Parathyroid adenoma (tissue), 2 donors: ENCODE measurements around the gene MOB1B.

Experiments
- H2AFZ ChIP-seq: fragments of 300-600 bp; sonication (generic); one replicate; pipeline ENCODE4 v1.7.0; 2017; ENCODE audit warnings: antibody characterized with exemption, mild to moderate bottlenecking
- H3K27ac ChIP-seq: fragments of 300-600 bp; sonication (generic); one replicate; pipeline ENCODE4 v1.7.0; 2017
- H3K27me3 ChIP-seq: fragments of 300-600 bp; sonication (generic); one replicate; pipeline ENCODE4 v1.7.0; 2017; ENCODE audit warnings: low read length; ENCODE audit not compliant: control insufficient read depth, insufficient read depth
- H3K36me3 ChIP-seq: fragments of 300-600 bp; sonication (generic); one replicate; pipeline ENCODE4 v1.7.0; 2017; ENCODE audit warnings: low read length; ENCODE audit not compliant: control insufficient read depth, insufficient read depth
- H3K4me1 ChIP-seq: fragments of 300-600 bp; sonication (generic); one replicate; pipeline ENCODE4 v1.7.0; 2017; ENCODE audit warnings: control low read depth
- H3K4me2 ChIP-seq: fragments of 300-600 bp; sonication (generic); one replicate; pipeline ENCODE4 v1.7.0; 2017; ENCODE audit warnings: low read length
- H3K4me3 ChIP-seq: fragments of 300-600 bp; sonication (generic); one replicate; pipeline ENCODE4 v1.7.0; 2017; ENCODE audit warnings: low read depth, low read length
- H3K79me2 ChIP-seq: fragments of 300-600 bp; sonication (generic); one replicate; pipeline ENCODE4 v1.7.0; 2017; ENCODE audit warnings: control low read depth
- H3K9ac ChIP-seq: fragments of 300-600 bp; sonication (generic); one replicate; pipeline ENCODE4 v1.7.0; 2017; ENCODE audit warnings: mild to moderate bottlenecking
- H3K9me3 ChIP-seq: fragments of 300-600 bp; sonication (generic); one replicate; pipeline ENCODE4 v1.7.0; 2017; ENCODE audit warnings: low read length; ENCODE audit not compliant: control insufficient read depth
- TF ChIP-seq, protein P1 (sequence below): fragments of 300-600 bp; sonication (generic); IDR thresholded peaks from one replicate; pipeline ENCODE4 v1.7.0; 2017; ENCODE audit warnings: antibody characterized with exemption, mild to moderate bottlenecking
- donor health status: primary hyperparathyroidism.

The MOB1B gene

DNA sequence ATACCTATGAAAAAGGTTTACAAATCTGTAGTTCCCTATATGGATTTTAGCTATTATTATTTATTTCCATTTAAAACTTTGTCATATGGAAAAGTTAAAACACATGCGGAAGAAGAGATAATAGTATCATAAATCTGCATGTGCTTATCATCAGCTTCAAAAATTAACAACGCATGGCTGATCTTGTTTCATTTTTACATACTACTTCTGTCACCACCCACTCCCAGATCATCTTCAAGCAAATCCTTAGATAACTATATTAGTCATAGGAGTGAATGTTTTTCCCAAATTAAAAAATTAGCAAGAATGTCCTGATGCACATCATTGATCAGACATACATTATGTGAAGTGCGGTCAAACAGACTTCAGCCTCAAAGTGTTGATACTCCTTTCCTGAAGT lies 24.6 kb upstream of the MOB1B start:
- TF ChIP-seq, protein P1, sequence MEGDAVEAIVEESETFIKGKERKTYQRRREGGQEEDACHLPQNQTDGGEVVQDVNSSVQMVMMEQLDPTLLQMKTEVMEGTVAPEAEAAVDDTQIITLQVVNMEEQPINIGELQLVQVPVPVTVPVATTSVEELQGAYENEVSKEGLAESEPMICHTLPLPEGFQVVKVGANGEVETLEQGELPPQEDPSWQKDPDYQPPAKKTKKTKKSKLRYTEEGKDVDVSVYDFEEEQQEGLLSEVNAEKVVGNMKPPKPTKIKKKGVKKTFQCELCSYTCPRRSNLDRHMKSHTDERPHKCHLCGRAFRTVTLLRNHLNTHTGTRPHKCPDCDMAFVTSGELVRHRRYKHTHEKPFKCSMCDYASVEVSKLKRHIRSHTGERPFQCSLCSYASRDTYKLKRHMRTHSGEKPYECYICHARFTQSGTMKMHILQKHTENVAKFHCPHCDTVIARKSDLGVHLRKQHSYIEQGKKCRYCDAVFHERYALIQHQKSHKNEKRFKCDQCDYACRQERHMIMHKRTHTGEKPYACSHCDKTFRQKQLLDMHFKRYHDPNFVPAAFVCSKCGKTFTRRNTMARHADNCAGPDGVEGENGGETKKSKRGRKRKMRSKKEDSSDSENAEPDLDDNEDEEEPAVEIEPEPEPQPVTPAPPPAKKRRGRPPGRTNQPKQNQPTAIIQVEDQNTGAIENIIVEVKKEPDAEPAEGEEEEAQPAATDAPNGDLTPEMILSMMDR = no peak
- Histone ChIP-seq H3K9ac (no peak overlapping the region), H3K36me3 (no peaks in the 10 kb centered on the region)

DNA sequence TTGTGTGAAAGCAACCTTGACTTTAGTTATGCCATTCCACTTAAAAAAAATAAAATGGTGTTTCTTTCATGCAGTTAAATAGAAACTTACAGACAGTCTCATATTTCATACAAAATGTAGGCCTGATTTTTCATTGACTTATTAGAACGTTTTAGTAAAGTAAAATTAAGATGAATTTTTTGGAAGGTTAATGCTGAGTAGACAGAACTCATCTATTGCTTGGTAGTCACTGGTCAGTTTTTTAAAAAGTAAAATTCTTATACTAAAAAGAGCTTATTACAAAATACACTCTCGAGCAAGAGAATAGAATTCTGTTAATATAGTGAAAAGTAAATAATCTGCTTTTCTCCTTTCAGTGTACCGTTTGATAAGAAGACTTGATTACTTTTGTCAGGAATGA lies 21.4 kb upstream of the MOB1B start:
- no peaks in the 10 kb centered on the region for H3K36me3 ChIP-seq
- H3K4me1 ChIP-seq = no peaks in the 10 kb centered on the region
- no peak overlapping the region for H2AFZ ChIP-seq
- no peak overlapping the region for H3K27ac ChIP-seq
- H3K9ac ChIP-seq = no peak overlapping the region
- H3K79me2 ChIP-seq = no peaks in the 10 kb centered on the region
- no peaks in the 10 kb centered on the region for H3K9me3 ChIP-seq
- TF ChIP-seq, protein P1 = no peak
- H3K4me2 ChIP-seq = no peak overlapping the region
- H3K4me3 ChIP-seq = no peak overlapping the region
- H3K27me3 ChIP-seq = no peaks in the 10 kb centered on the region

More for the DNA sequence above, 24.6 kb upstream of the MOB1B start:
- H3K79me2 ChIP-seq = no peaks in the 10 kb centered on the region
- H3K27me3 ChIP-seq = no peaks in the 10 kb centered on the region
- no peak overlapping the region for H3K27ac ChIP-seq
- H3K4me2 ChIP-seq = no peak overlapping the region
- no peaks in the 10 kb centered on the region for H3K9me3 ChIP-seq
- H3K4me3 ChIP-seq = no peak overlapping the region
- no peak overlapping the region for H2AFZ ChIP-seq
- no peaks in the 10 kb centered on the region for H3K4me1 ChIP-seq

DNA sequence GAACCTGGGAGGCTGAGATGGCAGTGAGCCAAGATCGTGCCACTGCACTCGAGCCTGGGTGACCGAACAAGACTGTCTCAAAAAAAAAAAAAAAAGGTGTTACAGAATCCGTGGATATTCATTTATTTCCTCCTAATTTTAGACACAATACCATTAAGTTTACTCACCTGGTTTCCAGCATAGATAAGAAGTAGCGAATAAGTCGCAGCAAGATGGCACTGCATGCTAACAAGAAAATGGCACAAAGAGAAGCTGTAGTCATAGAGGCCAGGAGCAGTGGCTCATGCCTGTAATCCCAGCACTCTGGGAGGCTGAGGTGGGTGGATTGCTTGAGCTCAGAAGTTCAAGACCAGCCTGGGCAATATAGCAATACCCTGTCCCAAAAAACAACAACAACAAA lies 17.0 kb upstream of the MOB1B start:
- H3K27ac ChIP-seq = no peak overlapping the region
- H3K79me2 ChIP-seq = no peaks in the 10 kb centered on the region
- no peaks in the 10 kb centered on the region for H3K27me3 ChIP-seq
- H3K4me2 ChIP-seq = no peak overlapping the region
- no peak overlapping the region for H3K4me3 ChIP-seq
- no peaks in the 10 kb centered on the region for H3K9me3 ChIP-seq
- no peaks in the 10 kb centered on the region for H3K36me3 ChIP-seq
- H3K9ac ChIP-seq = no peak overlapping the region
- TF ChIP-seq, protein P1 = no peak
- no peaks in the 10 kb centered on the region for H3K4me1 ChIP-seq
- H2AFZ ChIP-seq = no peak overlapping the region

DNA sequence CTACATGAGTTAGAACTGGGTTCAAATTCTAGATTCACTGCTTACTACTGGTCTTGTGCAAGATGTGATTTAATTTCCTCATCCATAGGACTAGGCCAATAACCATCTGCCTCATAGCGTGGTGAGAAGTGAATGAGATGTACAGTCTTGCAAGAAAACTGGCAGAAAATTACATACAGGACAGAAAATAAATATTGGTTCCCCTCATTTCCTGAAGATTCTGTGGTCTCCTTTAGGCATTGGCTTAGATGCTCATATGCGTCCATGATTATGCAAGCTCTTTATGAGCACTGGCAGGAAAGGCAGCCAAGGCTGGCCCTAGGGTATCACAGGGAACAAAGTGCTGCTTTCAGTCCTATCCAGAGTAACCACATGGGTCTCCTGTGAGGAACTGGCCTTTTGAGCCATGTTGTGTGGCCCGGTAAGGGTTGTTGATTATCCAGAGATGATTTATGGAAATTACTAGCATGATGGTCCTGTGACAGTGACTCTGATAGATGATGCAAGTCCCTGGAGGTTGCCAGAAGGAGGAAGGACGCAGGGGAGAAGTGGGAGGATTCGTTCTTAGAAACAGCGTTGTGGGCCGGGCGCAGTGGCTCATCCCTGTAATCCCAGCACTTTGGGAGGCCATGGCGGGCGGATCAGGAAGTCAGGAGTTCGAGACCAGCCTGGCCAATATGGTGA lies 9.9 kb upstream of the MOB1B start:
- Histone ChIP-seq H3K9me3 (no peaks in the 10 kb centered on the region), H3K79me2 (no peaks in the 10 kb centered on the region), H3K27me3 (no peaks in the 10 kb centered on the region), H3K27ac (no peak overlapping the region), H3K4me3 (no peak overlapping the region), H3K4me1 (no peaks in the 10 kb centered on the region), H3K9ac (no peak overlapping the region), H3K36me3 (no peaks in the 10 kb centered on the region), H3K4me2 (no peak overlapping the region), H2AFZ (no peak overlapping the region)
- TF ChIP-seq, protein P1 = no peak

DNA sequence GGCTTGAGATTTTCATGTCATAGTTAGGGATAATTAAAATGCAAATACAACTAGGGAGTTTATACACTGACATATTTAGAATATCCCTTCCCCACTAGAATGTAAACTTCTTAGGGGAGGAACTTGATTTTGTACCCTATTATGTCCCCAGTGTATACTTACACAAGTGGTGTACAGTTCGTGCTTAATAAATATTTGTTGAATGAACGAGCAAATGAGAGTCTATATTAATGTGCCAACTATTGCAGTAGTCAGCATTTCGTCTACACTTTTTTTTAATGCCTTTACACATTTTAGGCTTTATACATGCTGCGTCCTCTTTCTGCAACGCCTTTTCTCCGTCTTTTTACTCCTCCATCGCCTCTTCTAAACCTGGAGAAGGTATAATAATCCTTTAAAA lies 8.4 kb upstream of the MOB1B start:
- Histone ChIP-seq H3K27ac (no peak overlapping the region), H3K27me3 (no peaks in the 10 kb centered on the region), H3K36me3 (no peaks in the 10 kb centered on the region), H3K4me3 (no peak overlapping the region), H3K79me2 (no peaks in the 10 kb centered on the region), H2AFZ (no peak overlapping the region), H3K4me1 (no peaks in the 10 kb centered on the region), H3K9ac (no peak overlapping the region), H3K4me2 (no peak overlapping the region), H3K9me3 (no peaks in the 10 kb centered on the region)
- TF ChIP-seq, protein P1 = no peak
